Peyer's patch (tissue), 4 donors: Measurements from ENCODE around the gene PSMG2.

Experiments used
- POLR2A ChIP-seq, 2 donors: fragments of 450-650 bp; IDR thresholded peaks; one replicate each; pipeline ENCODE4 v1.5.1; 2017; ENCODE audit warnings: antibody characterized with exemption in 2 of 2, mild to moderate bottlenecking in 2 of 2, moderate library complexity in 2 of 2
- TF ChIP-seq, protein P1 (sequence below), 6 experiments: fragments of 450-650 bp in 4 of 6; fragments of 200-600 bp in 2 of 6; sonication (generic) in 1 of 6; IDR thresholded peaks; one replicate each; pipeline ENCODE4 v1.5.1; 2017 to 2019; ENCODE audit warnings: antibody characterized with exemption in 6 of 6, mild to moderate bottlenecking in 3 of 6, moderate library complexity in 1 of 6

DNA sequence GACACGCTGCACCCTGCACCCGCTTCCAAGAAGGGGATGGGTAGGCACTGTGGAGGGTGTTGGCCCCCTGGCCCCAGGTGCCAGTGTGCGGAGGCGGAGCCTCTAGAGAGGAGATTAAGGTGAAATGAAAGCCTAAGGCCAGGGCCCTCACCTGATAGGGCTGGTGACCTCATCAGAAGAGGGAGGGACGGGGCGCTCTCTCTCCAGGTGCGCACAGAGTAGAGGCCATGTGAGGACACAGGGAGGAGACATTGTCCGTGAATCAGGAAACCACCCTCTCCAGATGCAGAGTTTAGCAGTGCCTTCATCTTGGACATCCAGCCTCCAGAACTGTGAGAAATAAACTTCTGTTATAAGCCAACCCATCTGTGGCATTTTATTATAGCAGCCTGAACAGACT, 62.3 kb downstream of the PSMG2 start:
- TF ChIP-seq, protein P1, sequence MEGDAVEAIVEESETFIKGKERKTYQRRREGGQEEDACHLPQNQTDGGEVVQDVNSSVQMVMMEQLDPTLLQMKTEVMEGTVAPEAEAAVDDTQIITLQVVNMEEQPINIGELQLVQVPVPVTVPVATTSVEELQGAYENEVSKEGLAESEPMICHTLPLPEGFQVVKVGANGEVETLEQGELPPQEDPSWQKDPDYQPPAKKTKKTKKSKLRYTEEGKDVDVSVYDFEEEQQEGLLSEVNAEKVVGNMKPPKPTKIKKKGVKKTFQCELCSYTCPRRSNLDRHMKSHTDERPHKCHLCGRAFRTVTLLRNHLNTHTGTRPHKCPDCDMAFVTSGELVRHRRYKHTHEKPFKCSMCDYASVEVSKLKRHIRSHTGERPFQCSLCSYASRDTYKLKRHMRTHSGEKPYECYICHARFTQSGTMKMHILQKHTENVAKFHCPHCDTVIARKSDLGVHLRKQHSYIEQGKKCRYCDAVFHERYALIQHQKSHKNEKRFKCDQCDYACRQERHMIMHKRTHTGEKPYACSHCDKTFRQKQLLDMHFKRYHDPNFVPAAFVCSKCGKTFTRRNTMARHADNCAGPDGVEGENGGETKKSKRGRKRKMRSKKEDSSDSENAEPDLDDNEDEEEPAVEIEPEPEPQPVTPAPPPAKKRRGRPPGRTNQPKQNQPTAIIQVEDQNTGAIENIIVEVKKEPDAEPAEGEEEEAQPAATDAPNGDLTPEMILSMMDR (IDR thresholded peaks at IDR 0.05): peak in 2 of 6 experiments; percentile 33 to 36
- TF ChIP-seq POLR2A (IDR thresholded peaks at IDR 0.05): no peak
